ENCODE measurements around the gene FGD5. TPM values are rescaled to one million over a fixed set of nuclear protein-coding genes. Genes with fewer than 3 reads are reported as not detected.

FGD5 gene, protein sequence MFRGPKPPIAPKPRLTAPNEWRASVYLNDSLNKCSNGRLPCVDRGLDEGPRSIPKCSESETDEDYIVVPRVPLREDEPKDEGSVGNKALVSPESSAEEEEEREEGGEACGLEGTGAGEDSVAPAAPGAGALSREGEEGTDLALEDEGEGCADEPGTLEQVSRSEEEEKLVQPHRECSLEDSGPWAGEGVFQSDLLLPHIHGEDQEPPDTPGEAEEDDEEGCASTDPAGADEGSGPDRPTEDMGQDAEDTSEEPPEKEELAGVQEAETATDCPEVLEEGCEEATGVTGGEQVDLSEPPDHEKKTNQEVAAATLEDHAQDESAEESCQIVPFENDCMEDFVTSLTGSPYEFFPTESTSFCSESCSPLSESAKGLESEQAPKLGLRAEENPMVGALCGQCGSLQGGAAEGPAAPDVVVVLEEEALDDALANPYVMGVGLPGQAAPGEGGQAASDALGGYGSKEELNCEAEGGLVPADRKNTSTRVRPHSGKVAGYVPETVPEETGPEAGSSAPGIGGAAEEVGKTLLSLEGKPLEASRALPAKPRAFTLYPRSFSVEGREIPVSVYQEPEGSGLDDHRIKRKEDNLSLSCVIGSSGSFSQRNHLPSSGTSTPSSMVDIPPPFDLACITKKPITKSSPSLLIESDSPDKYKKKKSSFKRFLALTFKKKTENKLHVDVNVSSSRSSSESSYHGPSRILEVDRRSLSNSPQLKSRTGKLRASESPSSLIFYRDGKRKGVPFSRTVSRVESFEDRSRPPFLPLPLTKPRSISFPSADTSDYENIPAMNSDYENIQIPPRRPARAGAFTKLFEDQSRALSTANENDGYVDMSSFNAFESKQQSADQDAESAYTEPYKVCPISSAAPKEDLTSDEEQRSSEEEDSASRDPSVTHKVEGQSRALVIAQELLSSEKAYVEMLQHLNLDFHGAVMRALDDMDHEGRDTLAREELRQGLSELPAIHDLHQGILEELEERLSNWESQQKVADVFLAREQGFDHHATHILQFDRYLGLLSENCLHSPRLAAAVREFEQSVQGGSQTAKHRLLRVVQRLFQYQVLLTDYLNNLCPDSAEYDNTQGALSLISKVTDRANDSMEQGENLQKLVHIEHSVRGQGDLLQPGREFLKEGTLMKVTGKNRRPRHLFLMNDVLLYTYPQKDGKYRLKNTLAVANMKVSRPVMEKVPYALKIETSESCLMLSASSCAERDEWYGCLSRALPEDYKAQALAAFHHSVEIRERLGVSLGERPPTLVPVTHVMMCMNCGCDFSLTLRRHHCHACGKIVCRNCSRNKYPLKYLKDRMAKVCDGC (N-terminal part only)
- 0.11 and 0.37 TPM in 2 replicates for total RNA-seq

DNA sequence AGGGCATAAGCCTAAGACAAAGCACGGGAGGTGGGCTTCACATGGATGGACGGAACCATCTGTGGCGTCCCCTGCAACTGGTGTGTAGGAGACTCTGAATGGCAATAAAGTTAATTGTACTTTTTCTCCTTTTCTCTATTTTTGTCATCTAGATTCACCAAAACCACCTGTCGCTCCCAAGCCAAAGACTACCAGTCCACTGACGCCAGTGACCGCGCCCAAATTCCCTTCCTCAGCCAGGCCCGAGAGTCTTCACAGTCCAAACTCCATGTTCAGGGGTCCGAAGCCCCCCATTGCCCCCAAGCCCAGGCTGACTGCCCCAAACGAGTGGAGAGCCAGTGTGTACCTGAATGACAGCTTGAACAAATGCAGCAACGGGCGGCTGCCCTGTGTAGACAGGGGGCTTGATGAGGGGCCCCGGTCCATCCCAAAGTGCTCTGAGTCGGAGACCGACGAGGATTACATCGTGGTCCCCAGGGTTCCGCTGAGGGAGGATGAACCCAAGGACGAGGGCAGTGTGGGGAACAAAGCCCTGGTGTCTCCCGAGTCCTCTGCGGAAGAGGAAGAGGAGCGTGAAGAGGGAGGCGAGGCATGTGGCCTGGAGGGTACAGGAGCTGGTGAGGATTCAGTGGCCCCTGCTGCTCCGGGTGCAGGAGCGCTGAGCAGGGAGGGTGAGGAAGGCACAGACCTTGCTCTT is at the start of gene FGD5:
Gene FGD5, plus strand, starts transcription at position 159 of the 697 bp plus-strand sequence. Its CDS starts 110 bp downstream, at position 269.

GRCh38 chr3:14947100-14947885 is 128.5 kb downstream of the FGD5 start, which contains the start of gene NR2C2:
Gene NR2C2, plus strand, starts transcription at chr3:14947583. Its CDS starts 56,332 bp downstream, at chr3:15003915.

Other genes starting within 250 kb of the FGD5 start
- 11.7 and 14.1 TPM in 2 replicates for gene CCDC174, start 167.2 kb upstream of the FGD5 start, total RNA-seq
- gene C3orf20, start 143.8 kb upstream of the FGD5 start, total RNA-seq, result not detected in 2 replicates
- 21.8 and 25.7 TPM in 2 replicates for gene NR2C2, start 128.6 kb downstream of the FGD5 start, total RNA-seq
- 12.1 and 22.4 TPM in 2 replicates for gene MRPS25, start 246.4 kb downstream of the FGD5 start, total RNA-seq

All from uterine smooth muscle cell (primary cell).